Peyer's patch (tissue), 4 donors: ENCODE measurements around the gene PRG3. TPM values are rescaled to one million over a fixed set of nuclear protein-coding genes. Genes with fewer than 3 reads are reported as not detected.

ENCODE experiments used
- DNase-seq, 3 donors: peaks; one replicate each; pipeline ENCODE4 v3.0.0-alpha.2; 2017 to 2019
- H3K27ac ChIP-seq, 4 donors: fragments of 200-600 bp; sonication (generic); one replicate each; pipeline ENCODE4 v1.5.1; 2016 to 2019
- H3K27me3 ChIP-seq, 2 donors: fragments of 200-600 bp; sonication (generic); one replicate each; pipeline ENCODE4 v1.5.1; 2019
- H3K36me3 ChIP-seq, 3 donors: fragments of 200-600 bp; sonication (generic); one replicate each; pipeline ENCODE4 v1.5.1; 2016 to 2019
- H3K4me1 ChIP-seq, 4 donors: fragments of 200-600 bp; sonication (generic); one replicate each; pipeline ENCODE4 v1.5.1; 2016 to 2019
- H3K4me3 ChIP-seq, 4 donors: fragments of 200-600 bp; sonication (generic); 1 replicate in 3 of 4; 2 replicates in 1 of 4; pipeline ENCODE4 v1.5.1; 2016 to 2019; ENCODE audit warnings: mild to moderate bottlenecking in 1 of 4
- H3K9me3 ChIP-seq, 4 donors: fragments of 200-600 bp; sonication (generic); one replicate each; pipeline ENCODE4 v1.5.1; 2016 to 2019; ENCODE audit warnings: mild to moderate bottlenecking in 1 of 4
- CTCF ChIP-seq, 6 experiments: fragments of 450-650 bp in 4 of 6; fragments of 200-600 bp in 2 of 6; sonication (generic) in 1 of 6; IDR thresholded peaks; one replicate each; pipeline ENCODE4 v1.5.1; 2017 to 2019; ENCODE audit warnings: antibody characterized with exemption in 6 of 6, mild to moderate bottlenecking in 3 of 6, moderate library complexity in 1 of 6
- POLR2A ChIP-seq, 2 donors: fragments of 450-650 bp; IDR thresholded peaks; one replicate each; pipeline ENCODE4 v1.5.1; 2017; ENCODE audit warnings: antibody characterized with exemption in 2 of 2, mild to moderate bottlenecking in 2 of 2, moderate library complexity in 2 of 2
- total RNA-seq, 4 donors: library from RNA; depleted of rRNA; stranded (reverse); fragments of >200 nt; gene quantifications; one replicate each; pipeline ENCODE4 v1.1.0, GENCODE V29; 2016

The PRG3 gene
- total RNA-seq, 4 donors from 2014 or later, result not detected

GRCh38 chr11:57349491-57350274, 31.3 kb downstream of the PRG3 start:
- Histone ChIP-seq H3K27ac (no peak overlapping the region), H3K4me1 (peaks cover 0 to 5% (median 0%) of the 10 kb centered on the region in 4 donors), H3K4me3 (no peak overlapping the region), H3K27me3 (no peaks in the 10 kb centered on the region), H3K9me3 (no peaks in the 10 kb centered on the region), H3K36me3 (no peaks in the 10 kb centered on the region)
- TF ChIP-seq POLR2A (IDR thresholded peaks at IDR 0.05), result no peak
- peak; percentile 69 to 92 (median 73) for TF ChIP-seq CTCF (IDR thresholded peaks at IDR 0.05)
- DNase-seq, result peak; percentile 42 to 89 (median 79)

- H3K9me3 ChIP-seq, result no peaks in the 10 kb centered on the region
- no peak overlapping the region for H3K27ac ChIP-seq
- H3K36me3 ChIP-seq, result no peaks in the 10 kb centered on the region
- H3K4me1 ChIP-seq, result peaks cover 0 to 5% (median 0%) of the 10 kb centered on the region in 4 donors
- no peak for TF ChIP-seq POLR2A (IDR thresholded peaks at IDR 0.05)
- TF ChIP-seq CTCF (IDR thresholded peaks at IDR 0.05), result no peak
- H3K27me3 ChIP-seq, result no peaks in the 10 kb centered on the region
- no peak overlapping the region for H3K4me3 ChIP-seq
- peak in 1 of 3 donors; percentile 35 for DNase-seq
Observed at GRCh38 chr11:57348636-57349313, 32.2 kb downstream of the PRG3 start.

- no peaks in the 10 kb centered on the region for H3K27me3 ChIP-seq
- no peaks in the 10 kb centered on the region for H3K9me3 ChIP-seq
- no peak overlapping the region for H3K4me3 ChIP-seq
- TF ChIP-seq CTCF (IDR thresholded peaks at IDR 0.05) (no peak), POLR2A (IDR thresholded peaks at IDR 0.05) (no peak)
- DNase-seq, result no peak
- H3K27ac ChIP-seq, result no peak overlapping the region
- H3K36me3 ChIP-seq, result no peaks in the 10 kb centered on the region
- H3K4me1 ChIP-seq, result peaks cover 0 to 5% (median 0%) of the 10 kb centered on the region in 4 donors
Observed at GRCh38 chr11:57348052-57348451, 32.9 kb downstream of the PRG3 start.

GRCh38 chr11:57347336-57347735, 33.6 kb downstream of the PRG3 start:
- TF ChIP-seq CTCF (IDR thresholded peaks at IDR 0.05) (no peak), POLR2A (IDR thresholded peaks at IDR 0.05) (no peak)
- Histone ChIP-seq H3K9me3 (no peaks in the 10 kb centered on the region), H3K36me3 (no peaks in the 10 kb centered on the region)

GRCh38 chr11:57345555-57346211, 35.3 kb downstream of the PRG3 start:
- TF ChIP-seq POLR2A (IDR thresholded peaks at IDR 0.05) (no peak), CTCF (IDR thresholded peaks at IDR 0.05) (peak; percentile 45 to 85 (median 64))

More at GRCh38 chr11:57347336-57347735, 33.6 kb downstream of the PRG3 start:
- DNase-seq, result no peak
- Histone ChIP-seq H3K27ac (no peak overlapping the region), H3K4me1 (peaks cover 0 to 5% (median 0%) of the 10 kb centered on the region in 4 donors), H3K27me3 (no peaks in the 10 kb centered on the region), H3K4me3 (no peak overlapping the region)

More at GRCh38 chr11:57345555-57346211, 35.3 kb downstream of the PRG3 start:
- no peaks in the 10 kb centered on the region for H3K27me3 ChIP-seq
- peaks cover 0 to 5% (median 0%) of the 10 kb centered on the region in 4 donors for H3K4me1 ChIP-seq
- no peak overlapping the region for H3K27ac ChIP-seq
- H3K9me3 ChIP-seq, result no peaks in the 10 kb centered on the region
- peak; percentile 73 to 92 (median 79) for DNase-seq
- no peak overlapping the region for H3K4me3 ChIP-seq
- H3K36me3 ChIP-seq, result no peaks in the 10 kb centered on the region
